CD4-positive, alpha-beta T cell treated with Interleukin-17A for 1 hour (primary cell): ENCODE data around the gene EME1.

Experiments used
- DNase-seq: peaks from one replicate; pipeline ENCODE4 v3.0.0-alpha.2; 2020

The EME1 gene

GRCh38 chr17:50364061-50364458 lies 9.0 kb upstream of the EME1 start:
- no peak for DNase-seq

- DNase-seq = no peak
These were observed 8.3 kb upstream of the EME1 start for GRCh38 chr17:50364715-50365114.

DNA sequence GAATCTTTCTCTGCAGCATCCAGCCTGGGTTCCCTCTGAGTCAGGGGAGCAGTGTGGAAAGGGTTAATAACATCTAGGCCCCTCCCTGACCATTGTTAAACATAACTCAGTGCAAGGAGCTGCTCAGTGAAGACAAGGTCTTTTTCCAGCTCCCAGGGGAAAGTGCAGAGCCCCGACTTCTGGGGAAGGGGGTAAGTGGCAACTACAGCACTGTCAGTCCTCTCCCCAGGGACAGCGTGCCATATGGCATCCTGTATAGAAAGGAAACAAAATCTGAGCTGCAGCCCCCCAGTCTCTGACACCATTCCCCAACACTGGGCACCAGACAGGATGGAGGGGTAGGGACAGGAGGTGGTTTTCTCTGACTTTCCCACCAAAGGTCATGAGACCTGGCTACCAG lies 7.9 kb upstream of the EME1 start:
- DNase-seq = no peak

- no peak for DNase-seq
These were observed 7.2 kb upstream of the EME1 start for GRCh38 chr17:50365649-50366393.

DNA sequence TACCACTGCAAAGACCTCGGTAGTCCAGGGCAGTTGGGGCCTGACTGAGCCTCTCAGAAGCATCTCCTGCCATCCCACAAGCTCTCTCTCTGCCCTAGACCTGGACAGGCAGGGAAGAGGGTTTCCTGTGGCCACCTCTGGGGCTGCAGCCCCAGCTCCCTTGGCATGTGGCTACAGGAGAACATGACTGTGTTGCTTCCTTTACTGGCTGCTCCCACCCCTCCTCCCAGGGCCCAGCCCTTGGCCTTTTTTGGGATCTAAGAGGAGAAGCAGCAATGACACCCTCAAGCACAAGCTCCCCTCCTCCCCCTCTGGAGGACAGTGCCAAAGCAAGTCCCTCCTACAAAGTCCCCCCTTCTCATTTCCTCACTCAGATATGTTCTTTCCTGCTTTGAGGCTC lies 5.6 kb upstream of the EME1 start:
- DNase-seq = no peak

- DNase-seq = no peak
These were observed 3.0 kb upstream of the EME1 start for GRCh38 chr17:50370052-50370451.

- no peak for DNase-seq
These were observed 1.5 kb upstream of the EME1 start for GRCh38 chr17:50371526-50371925.

GRCh38 chr17:50372222-50372757 lies 739 bp upstream of the EME1 start:
- no peak for DNase-seq

GRCh38 chr17:50373705-50374104 lies 676 bp downstream of the EME1 start:
- DNase-seq = no peak

- DNase-seq = no peak
These were observed 3.0 kb downstream of the EME1 start for GRCh38 chr17:50375858-50376538.

DNA sequence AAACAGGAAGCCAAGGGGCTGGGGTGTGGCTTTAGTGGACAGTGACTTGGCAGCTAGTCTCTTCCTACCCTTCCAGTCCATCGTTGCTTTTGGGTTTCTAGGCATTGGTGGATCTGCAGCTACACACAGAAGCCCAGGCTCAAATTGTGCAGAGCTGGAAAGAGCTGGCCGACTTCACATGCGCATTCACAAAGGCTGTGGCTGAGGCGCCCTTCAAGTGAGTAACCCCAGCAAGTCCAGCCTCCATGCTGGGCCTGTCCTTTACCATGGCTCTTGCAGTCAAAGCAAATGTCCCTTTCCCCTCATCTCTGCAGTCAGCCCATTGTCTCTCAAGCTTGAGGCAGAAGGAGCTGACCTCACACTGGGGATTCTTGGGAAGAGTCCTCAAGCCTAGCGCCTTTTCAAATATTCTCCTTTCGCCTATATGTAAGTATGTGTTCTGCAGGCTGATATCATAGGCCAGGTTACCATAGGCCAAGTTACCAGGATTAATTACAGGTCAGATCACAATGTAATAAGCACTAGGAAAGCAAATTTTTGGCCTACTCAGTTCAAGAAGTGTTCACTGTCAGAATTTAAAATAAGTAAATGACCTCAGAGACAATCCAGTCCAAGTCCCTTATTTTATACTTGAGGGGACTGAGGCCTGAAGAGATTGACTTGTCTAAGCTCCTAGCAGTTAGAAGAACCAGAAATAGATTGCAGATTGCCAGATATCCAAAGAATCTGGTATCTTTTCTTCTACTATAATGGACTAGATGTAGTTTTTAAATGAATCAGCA lies 6.5 kb downstream of the EME1 start:
- no peak for DNase-seq

- DNase-seq = no peak
These were observed 7.6 kb downstream of the EME1 start for GRCh38 chr17:50380369-50381259.

- DNase-seq = no peak
These were observed 8.3 kb downstream of the EME1 start for GRCh38 chr17:50381260-50381815.

GRCh38 chr17:50381920-50382319 lies 8.9 kb downstream of the EME1 start:
- no peak for DNase-seq

DNA sequence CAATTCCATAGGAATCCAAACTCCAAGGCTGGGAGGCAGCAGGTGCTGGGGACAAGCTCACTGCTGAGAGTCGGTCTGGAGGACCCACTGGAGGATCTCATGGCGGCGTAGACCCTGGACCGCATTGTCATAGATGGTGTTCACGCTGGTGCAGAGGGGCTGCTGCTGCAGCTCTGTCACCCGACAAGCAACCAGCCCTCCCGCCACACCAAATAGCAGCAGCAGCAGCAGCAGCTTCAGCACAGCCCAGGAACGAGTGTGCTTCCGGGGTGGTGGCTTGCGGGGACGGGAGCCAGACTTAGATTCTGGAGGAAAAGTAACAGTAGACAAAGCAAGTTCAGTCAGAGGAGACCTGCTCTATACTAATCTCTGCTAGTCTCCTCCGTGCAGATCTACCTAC lies 9.9 kb downstream of the EME1 start:
- DNase-seq = no peak

GRCh38 chr17:50386510-50386909 lies 13.5 kb downstream of the EME1 start:
- DNase-seq = no peak

GRCh38 chr17:50388728-50389127 lies 15.7 kb downstream of the EME1 start:
- no peak for DNase-seq

DNA sequence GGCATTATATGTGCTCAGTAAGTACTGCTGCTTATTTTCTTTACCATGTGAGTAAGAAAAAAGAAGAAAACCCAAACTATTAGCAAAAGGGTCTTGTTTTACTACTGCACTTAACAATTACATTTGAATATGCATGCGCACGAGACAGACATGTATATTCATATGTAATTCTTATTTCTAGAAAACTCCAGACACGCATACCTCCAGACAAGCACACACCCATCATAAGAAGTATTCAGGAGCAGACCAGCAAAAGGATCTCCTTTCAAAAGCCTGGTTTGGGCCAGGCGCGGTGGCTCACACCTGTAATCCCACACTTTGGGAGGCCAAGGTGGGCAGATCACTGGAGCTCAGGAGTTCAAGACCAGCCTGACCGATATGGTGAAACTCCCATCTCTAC lies 16.5 kb downstream of the EME1 start:
- no peak for DNase-seq

GRCh38 chr17:50392621-50393020 lies 19.6 kb downstream of the EME1 start:
- DNase-seq = no peak

DNA sequence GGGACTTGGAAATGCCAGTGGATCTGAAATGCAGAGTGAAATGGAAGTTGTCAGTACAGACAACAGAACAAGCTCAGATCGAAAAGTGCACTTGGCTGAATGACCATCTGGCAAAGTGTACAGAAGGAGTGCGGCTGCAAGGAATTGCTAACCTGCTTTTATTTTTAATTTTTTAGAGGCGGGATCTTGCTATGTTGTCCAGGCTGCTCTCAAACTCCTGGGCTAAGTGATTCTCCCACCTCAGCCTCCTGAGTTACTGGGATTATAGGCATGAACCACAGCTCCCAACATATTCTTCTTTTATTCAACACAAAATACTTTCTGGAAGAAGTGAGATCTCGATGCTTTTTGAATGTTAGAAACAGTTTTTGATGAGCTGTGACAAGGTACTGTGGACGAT lies 20.7 kb downstream of the EME1 start:
- no peak for DNase-seq

DNA sequence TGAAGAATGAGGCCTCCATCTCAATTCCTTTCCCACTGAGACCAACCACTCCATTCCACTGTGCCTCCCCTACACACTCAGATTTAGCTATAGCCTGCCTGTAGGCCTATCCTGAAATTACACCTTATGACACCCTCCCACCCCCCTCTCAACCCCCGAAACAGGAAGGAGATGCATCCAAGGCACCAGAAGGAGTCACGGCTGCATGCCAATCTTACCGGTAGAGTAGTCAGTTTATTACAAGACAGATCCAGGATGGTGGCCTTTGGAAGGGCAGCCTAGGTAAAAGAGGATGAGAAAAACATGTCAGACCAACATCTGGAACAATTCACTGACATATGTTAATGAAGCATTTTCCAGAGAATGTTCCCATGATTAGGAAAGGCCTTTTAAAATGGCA lies 21.7 kb downstream of the EME1 start:
- no peak for DNase-seq
